ENCODE measurements around the gene LCP2. TPM values are rescaled to one million over a fixed set of nuclear protein-coding genes. Genes with fewer than 3 reads are reported as not detected.
A peak's percentile ranks its signal among the peaks of the same experiment; 100 is the strongest.

Gene LCP2
- total and polyA plus RNA-seq, 7 experiments from 2014 or later = 189 to 414 (median 295) TPM

- intact Hi-C loops (cut with micrococcal nuclease) = loop anchor here in 1 of 2 donors (2.0 kb wide), 1 partner anchor 15 kb away; the partner anchor contains the start of gene LCP2
- peaks cover 29 to 50% of the 10 kb centered on the region in 2 donors for H3K4me1 ChIP-seq (ENCODE audit: control insufficient read depth in 2 of 2, insufficient read depth in 2 of 2, low read length in 2 of 2)
- peak overlapping the region; percentile 51 to 97 (median 93) for H3K27ac Mint-ChIP-seq
Observed at GRCh38 chr5:170311511-170312300, 14.1 kb upstream of the LCP2 start.

GRCh38 chr5:170310256-170310926, 12.8 kb upstream of the LCP2 start:
- peaks cover 44 to 89% (median 81%) of the 10 kb centered on the region in 7 donors for H3K4me1 Mint-ChIP-seq
- POLR2A ChIA-PET = interaction anchor here (0.8 to 39.5 kb wide), 6 partner anchors 9 to 41 kb away, joined by 3 to 1119 read pairs (median 4); partner anchors contain the start of gene LCP2

More at GRCh38 chr5:170311511-170312300, 14.1 kb upstream of the LCP2 start:
- no peak for DNase-seq
- Mint-ChIP-seq H3K9me3 (no peaks in the 10 kb centered on the region), H3K4me1 (peaks cover 41 to 82% (median 70%) of the 10 kb centered on the region in 7 donors), H3K4me3 (peak overlapping the region; percentile 40 to 83 (median 72)), H3K27me3 (no peaks in the 10 kb centered on the region), H3K36me3 (no peaks in the 10 kb centered on the region)
- ATAC-seq = no peak
- Histone ChIP-seq H3K9me3 (ENCODE audit: control insufficient read depth in 2 of 3, low read length in 3 of 3) (no peaks in the 10 kb centered on the region), H3K36me3 (ENCODE audit: control insufficient read depth in 2 of 3, insufficient read depth in 3 of 3, low read length in 3 of 3) (no peaks in the 10 kb centered on the region), H3K4me3 (ENCODE audit: low read length) (peak overlapping the region; percentile 39), H3K27me3 (ENCODE audit: control insufficient read depth in 2 of 2, insufficient read depth in 2 of 2, low read length in 2 of 2) (no peaks in the 10 kb centered on the region), H3K27ac (ENCODE audit: low read depth, low read length) (peak overlapping the region; percentile 69)
- ChIA-PET POLR2A (interaction anchor here (0.6 to 39.5 kb wide), 5 partner anchors 14 to 43 kb away, joined by 3 to 1119 read pairs (median 3); partner anchors contain the start of gene LCP2), CTCF (interaction anchor here (1.0 kb wide), 2 partner anchors 19 to 38 kb away, joined by 3 read pairs; no protein-coding TSS in a partner anchor)

GRCh38 chr5:170308686-170309085, 11.1 kb upstream of the LCP2 start:
- H3K27ac ChIP-seq (ENCODE audit: low read depth, low read length) = no peak overlapping the region
- H3K36me3 Mint-ChIP-seq = no peaks in the 10 kb centered on the region
- H3K27me3 ChIP-seq (ENCODE audit: control insufficient read depth in 2 of 2, insufficient read depth in 2 of 2, low read length in 2 of 2) = no peaks in the 10 kb centered on the region
- no peaks in the 10 kb centered on the region for H3K9me3 Mint-ChIP-seq
- ATAC-seq (no peak), DNase-seq (no peak)
- H3K4me3 Mint-ChIP-seq = no peak overlapping the region
- intact Hi-C loops (cut with micrococcal nuclease) = no loop called here
- H3K36me3 ChIP-seq (ENCODE audit: control insufficient read depth in 2 of 3, insufficient read depth in 3 of 3, low read length in 3 of 3) = no peaks in the 10 kb centered on the region
- no peaks in the 10 kb centered on the region for H3K27me3 Mint-ChIP-seq
- ChIA-PET CTCF (interaction anchor here (1.6 kb wide), 1 partner anchor 25 kb away, joined by 5 read pairs; no protein-coding TSS in a partner anchor), POLR2A (interaction anchor here (1.1 to 39.5 kb wide), 6 partner anchors 3 to 59 kb away, joined by 4 to 1119 read pairs (median 8); partner anchors contain the start of gene LCP2)
- H3K4me1 ChIP-seq (ENCODE audit: control insufficient read depth in 2 of 2, insufficient read depth in 2 of 2, low read length in 2 of 2) = peaks cover 32 to 55% of the 10 kb centered on the region in 2 donors
- H3K9me3 ChIP-seq (ENCODE audit: control insufficient read depth in 2 of 3, low read length in 3 of 3) = no peaks in the 10 kb centered on the region
- no peak overlapping the region for H3K4me3 ChIP-seq (ENCODE audit: low read length)
- H3K27ac Mint-ChIP-seq = peak overlapping the region in 3 of 9 donors; percentile 19 to 72 (median 72)
- peaks cover 52 to 95% (median 89%) of the 10 kb centered on the region in 7 donors for H3K4me1 Mint-ChIP-seq

More at GRCh38 chr5:170310256-170310926, 12.8 kb upstream of the LCP2 start:
- Mint-ChIP-seq H3K36me3 (no peaks in the 10 kb centered on the region), H3K27me3 (no peaks in the 10 kb centered on the region), H3K27ac (peak overlapping the region in 8 of 9 donors; percentile 60 to 95 (median 82)), H3K9me3 (no peaks in the 10 kb centered on the region), H3K4me3 (peak overlapping the region in 6 of 10 donors; percentile 5 to 83 (median 36))
- Histone ChIP-seq H3K27me3 (ENCODE audit: control insufficient read depth in 2 of 2, insufficient read depth in 2 of 2, low read length in 2 of 2) (no peaks in the 10 kb centered on the region), H3K4me3 (ENCODE audit: low read length) (no peak overlapping the region), H3K4me1 (ENCODE audit: control insufficient read depth in 2 of 2, insufficient read depth in 2 of 2, low read length in 2 of 2) (peaks cover 29 to 50% of the 10 kb centered on the region in 2 donors), H3K36me3 (ENCODE audit: control insufficient read depth in 2 of 3, insufficient read depth in 3 of 3, low read length in 3 of 3) (no peaks in the 10 kb centered on the region), H3K27ac (ENCODE audit: low read depth, low read length) (no peak overlapping the region), H3K9me3 (ENCODE audit: control insufficient read depth in 2 of 3, low read length in 3 of 3) (no peaks in the 10 kb centered on the region)
- DNase-seq (no peak), ATAC-seq (no peak)
- CTCF ChIA-PET = interaction anchor here (0.6 to 1.0 kb wide), 6 partner anchors 13 to 84 kb away, joined by 3 to 4 read pairs (median 3); partner anchors contain the start of gene LCP2
- intact Hi-C loops (cut with micrococcal nuclease) = no loop called here

- H3K4me1 Mint-ChIP-seq = peaks cover 58 to 95% (median 89%) of the 10 kb centered on the region in 7 donors
- no peaks in the 10 kb centered on the region for H3K9me3 Mint-ChIP-seq
- H3K36me3 Mint-ChIP-seq = peaks cover 0 to 1% (median 0%) of the 10 kb centered on the region in 5 donors
- H3K27ac Mint-ChIP-seq = peak overlapping the region in 2 of 9 donors; percentile 72
- H3K4me3 ChIP-seq (ENCODE audit: low read length) = no peak overlapping the region
- POLR2A ChIA-PET = interaction anchor here (1.1 to 39.5 kb wide), 5 partner anchors 2 to 58 kb away, joined by 4 to 1119 read pairs (median 10); partner anchors contain the start of gene LCP2
- CTCF ChIA-PET = interaction anchor here (0.6 to 2.3 kb wide), 6 partner anchors 26 to 54 kb away, joined by 3 to 7 read pairs (median 5); no protein-coding TSS in a partner anchor
- H3K4me1 ChIP-seq (ENCODE audit: control insufficient read depth in 2 of 2, insufficient read depth in 2 of 2, low read length in 2 of 2) = peaks cover 31 to 51% of the 10 kb centered on the region in 2 donors
- intact Hi-C loops (cut with micrococcal nuclease) = no loop called here
- no peaks in the 10 kb centered on the region for H3K27me3 ChIP-seq (ENCODE audit: control insufficient read depth in 2 of 2, insufficient read depth in 2 of 2, low read length in 2 of 2)
- no peaks in the 10 kb centered on the region for H3K27me3 Mint-ChIP-seq
- DNase-seq = no peak
- H3K9me3 ChIP-seq (ENCODE audit: control insufficient read depth in 2 of 3, low read length in 3 of 3) = no peaks in the 10 kb centered on the region
- no peaks in the 10 kb centered on the region for H3K36me3 ChIP-seq (ENCODE audit: control insufficient read depth in 2 of 3, insufficient read depth in 3 of 3, low read length in 3 of 3)
- peak overlapping the region in 2 of 10 donors; percentile 37 to 68 for H3K4me3 Mint-ChIP-seq
- peak; percentile 74 for ATAC-seq
- no peak overlapping the region for H3K27ac ChIP-seq (ENCODE audit: low read depth, low read length)
Observed at GRCh38 chr5:170307575-170308465, 10.2 kb upstream of the LCP2 start.

DNA sequence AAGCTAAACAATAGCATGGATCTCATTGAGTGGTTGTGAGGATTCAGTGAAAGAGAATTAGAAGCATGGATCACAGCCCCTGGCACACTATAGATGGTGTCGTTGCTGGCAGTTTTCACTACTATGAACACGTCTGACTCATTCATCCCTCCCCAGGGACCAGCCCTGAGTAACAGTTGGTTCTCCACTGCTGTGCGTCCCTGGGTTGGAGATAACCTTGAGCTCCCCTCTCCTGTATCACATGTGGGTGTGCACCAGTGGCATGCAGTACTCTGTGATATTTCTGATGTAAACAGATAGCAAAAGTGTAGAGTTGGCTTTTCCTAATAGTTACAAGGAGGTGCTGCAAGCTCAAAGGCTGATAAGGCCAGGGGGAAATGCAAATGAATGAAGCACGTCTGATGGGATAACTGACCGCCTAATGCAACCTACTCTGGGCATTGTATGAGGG, 8.8 kb upstream of the LCP2 start:
- Histone ChIP-seq H3K36me3 (ENCODE audit: control insufficient read depth in 2 of 3, insufficient read depth in 3 of 3, low read length in 3 of 3) (no peaks in the 10 kb centered on the region), H3K27me3 (ENCODE audit: control insufficient read depth in 2 of 2, insufficient read depth in 2 of 2, low read length in 2 of 2) (no peaks in the 10 kb centered on the region), H3K4me3 (ENCODE audit: low read length) (no peak overlapping the region), H3K27ac (ENCODE audit: low read depth, low read length) (no peak overlapping the region), H3K4me1 (ENCODE audit: control insufficient read depth in 2 of 2, insufficient read depth in 2 of 2, low read length in 2 of 2) (peaks cover 29 to 51% of the 10 kb centered on the region in 2 donors), H3K9me3 (ENCODE audit: control insufficient read depth in 2 of 3, low read length in 3 of 3) (no peaks in the 10 kb centered on the region)
- ATAC-seq = no peak
- POLR2A ChIA-PET = interaction anchor here (0.9 to 39.5 kb wide), 6 partner anchors 1 to 28 kb away, joined by 3 to 1119 read pairs (median 39); partner anchors contain the start of gene LCP2
- DNase-seq = no peak
- H3K27me3 Mint-ChIP-seq = no peaks in the 10 kb centered on the region
- peaks cover 54 to 95% (median 86%) of the 10 kb centered on the region in 7 donors for H3K4me1 Mint-ChIP-seq
- intact Hi-C loops (cut with micrococcal nuclease) = no loop called here
- H3K4me3 Mint-ChIP-seq = peak overlapping the region in 1 of 10 donors; percentile 9
- peak overlapping the region in 5 of 9 donors; percentile 14 to 65 (median 28) for H3K27ac Mint-ChIP-seq
- H3K9me3 Mint-ChIP-seq = no peaks in the 10 kb centered on the region
- CTCF ChIA-PET = interaction anchor here (1.1 to 2.6 kb wide), 6 partner anchors 13 to 40 kb away, joined by 3 to 9 read pairs (median 6); no protein-coding TSS in a partner anchor
- H3K36me3 Mint-ChIP-seq = peaks cover 0 to 1% (median 0%) of the 10 kb centered on the region in 5 donors
